Measurements from ENCODE around the gene CETN2.

- TF ChIP-seq POLR2AphosphoS5 (IDR thresholded peaks at IDR 0.05) (no peak), CTCF (IDR thresholded peaks at IDR 0.05) (no peak)
These were observed 42.8 kb upstream of the CETN2 start for GRCh38 chrX:152873361-152873760.
